ENCODE results near the gene SENP1. TPM values are rescaled to one million over a fixed set of nuclear protein-coding genes. Genes with fewer than 3 reads are reported as not detected.

The SENP1 gene
- total RNA-seq, 4 donors from 2014 or later: 20.6 to 58.8 (median 24.5) TPM

DNA sequence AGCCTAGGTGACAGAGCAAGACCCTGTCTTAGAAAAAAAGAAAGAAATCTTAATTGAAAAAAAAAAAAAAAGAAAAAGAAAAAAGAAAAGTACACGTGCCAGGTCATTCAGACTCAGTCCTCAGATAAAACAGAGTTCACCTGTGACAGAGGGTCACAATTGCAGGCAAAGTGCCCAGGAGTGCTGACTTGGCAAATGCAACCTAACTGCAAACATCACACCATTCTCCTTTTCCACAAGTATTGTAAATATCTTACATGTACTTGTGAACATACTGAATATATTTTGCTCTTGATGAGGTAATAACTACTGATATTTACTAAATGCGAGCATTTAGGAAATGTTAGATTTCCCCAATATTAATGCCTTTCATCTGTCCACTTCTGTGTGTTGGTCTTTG lies 92.6 kb downstream of the SENP1 start:
- no peak for DNase-seq
- no peaks in the 10 kb centered on the region for H3K36me3 ChIP-seq
- TF ChIP-seq, protein P1, sequence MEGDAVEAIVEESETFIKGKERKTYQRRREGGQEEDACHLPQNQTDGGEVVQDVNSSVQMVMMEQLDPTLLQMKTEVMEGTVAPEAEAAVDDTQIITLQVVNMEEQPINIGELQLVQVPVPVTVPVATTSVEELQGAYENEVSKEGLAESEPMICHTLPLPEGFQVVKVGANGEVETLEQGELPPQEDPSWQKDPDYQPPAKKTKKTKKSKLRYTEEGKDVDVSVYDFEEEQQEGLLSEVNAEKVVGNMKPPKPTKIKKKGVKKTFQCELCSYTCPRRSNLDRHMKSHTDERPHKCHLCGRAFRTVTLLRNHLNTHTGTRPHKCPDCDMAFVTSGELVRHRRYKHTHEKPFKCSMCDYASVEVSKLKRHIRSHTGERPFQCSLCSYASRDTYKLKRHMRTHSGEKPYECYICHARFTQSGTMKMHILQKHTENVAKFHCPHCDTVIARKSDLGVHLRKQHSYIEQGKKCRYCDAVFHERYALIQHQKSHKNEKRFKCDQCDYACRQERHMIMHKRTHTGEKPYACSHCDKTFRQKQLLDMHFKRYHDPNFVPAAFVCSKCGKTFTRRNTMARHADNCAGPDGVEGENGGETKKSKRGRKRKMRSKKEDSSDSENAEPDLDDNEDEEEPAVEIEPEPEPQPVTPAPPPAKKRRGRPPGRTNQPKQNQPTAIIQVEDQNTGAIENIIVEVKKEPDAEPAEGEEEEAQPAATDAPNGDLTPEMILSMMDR (IDR thresholded peaks at IDR 0.05): no peak
- no peak for TF ChIP-seq POLR2A (IDR thresholded peaks at IDR 0.05)
- H3K27me3 ChIP-seq: no peaks in the 10 kb centered on the region
- no peak overlapping the region for H3K4me3 ChIP-seq (replicated peaks in 1 of 3)
- no peaks in the 10 kb centered on the region for H3K9me3 ChIP-seq
- no peak overlapping the region for H3K27ac ChIP-seq
- 53 to 59% methylated on average over 2 of the region's 2 CpGs for WGBS, 2 donors
- H3K4me1 ChIP-seq: no peaks in the 10 kb centered on the region
- intact Hi-C loops (cut with DNase I): no loop called here

DNA sequence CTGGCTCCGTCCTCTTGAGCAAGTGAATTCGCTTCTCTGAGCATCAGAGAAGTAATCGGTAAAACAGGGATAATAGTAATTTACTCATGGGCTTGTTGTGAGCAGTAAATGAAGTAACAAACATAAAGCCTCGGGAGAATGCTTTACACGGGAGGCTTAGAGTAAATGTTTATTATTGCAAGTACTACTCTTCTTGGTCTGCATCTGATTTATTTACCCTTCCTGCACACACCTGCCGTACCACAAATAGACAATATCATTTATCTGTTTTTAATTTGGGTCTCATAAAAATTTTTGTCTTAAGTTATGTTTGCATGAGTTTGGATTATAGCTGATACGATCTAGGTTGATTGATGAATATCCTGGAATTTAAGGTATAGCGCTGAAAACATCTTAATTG lies 93.8 kb downstream of the SENP1 start:
- no peak for DNase-seq
- Histone ChIP-seq H3K27me3 (no peaks in the 10 kb centered on the region), H3K4me3 (replicated peaks in 1 of 3) (no peak overlapping the region), H3K27ac (no peak overlapping the region), H3K4me1 (no peaks in the 10 kb centered on the region), H3K9me3 (no peaks in the 10 kb centered on the region), H3K36me3 (no peaks in the 10 kb centered on the region)
- no peak for TF ChIP-seq POLR2A (IDR thresholded peaks at IDR 0.05)
- intact Hi-C loops (cut with DNase I): no loop called here
- WGBS, 2 donors: 75 to 81% methylated on average over 8 of the region's 8 CpGs

DNA sequence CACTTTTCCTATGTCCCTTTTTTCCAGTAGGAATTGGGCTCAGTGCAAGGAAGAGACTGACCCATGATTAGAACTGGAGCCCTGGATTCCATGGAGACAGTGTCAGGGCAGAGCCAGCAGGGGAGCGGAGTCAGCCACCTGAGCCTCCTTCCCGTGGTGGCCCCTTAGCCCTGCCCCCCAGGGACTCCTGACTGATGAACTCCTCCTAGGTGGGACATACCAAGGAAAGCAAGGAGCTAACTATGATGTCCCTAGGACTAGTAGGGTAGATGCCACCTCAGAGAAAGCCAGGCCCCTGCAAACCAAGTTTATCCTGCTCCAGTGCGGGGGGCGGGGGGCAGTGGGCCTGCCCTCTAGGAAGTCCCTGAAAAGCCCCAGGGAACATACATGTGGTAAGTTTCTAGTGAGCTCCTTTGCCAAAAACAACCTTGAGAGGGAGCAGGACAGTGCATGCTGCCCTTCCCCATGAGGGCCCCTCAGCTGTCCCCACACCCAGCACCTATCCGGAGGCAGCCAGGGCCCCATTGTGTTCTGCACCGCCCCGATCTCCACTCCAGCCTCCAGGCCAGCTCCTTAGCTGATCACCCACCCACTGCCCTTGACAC lies 95.4 kb downstream of the SENP1 start:
- no peak overlapping the region for H3K4me3 ChIP-seq (replicated peaks in 1 of 3)
- H3K27ac ChIP-seq: no peak overlapping the region
- DNase-seq: no peak
- no peaks in the 10 kb centered on the region for H3K4me1 ChIP-seq
- H3K36me3 ChIP-seq: no peaks in the 10 kb centered on the region
- no peaks in the 10 kb centered on the region for H3K27me3 ChIP-seq
- no peak for TF ChIP-seq POLR2A (IDR thresholded peaks at IDR 0.05)
- H3K9me3 ChIP-seq: no peaks in the 10 kb centered on the region
- 55 to 56% methylated on average over 5 to 7 of the region's 7 CpGs for WGBS, 2 donors
- intact Hi-C loops (cut with DNase I): no loop called here

DNA sequence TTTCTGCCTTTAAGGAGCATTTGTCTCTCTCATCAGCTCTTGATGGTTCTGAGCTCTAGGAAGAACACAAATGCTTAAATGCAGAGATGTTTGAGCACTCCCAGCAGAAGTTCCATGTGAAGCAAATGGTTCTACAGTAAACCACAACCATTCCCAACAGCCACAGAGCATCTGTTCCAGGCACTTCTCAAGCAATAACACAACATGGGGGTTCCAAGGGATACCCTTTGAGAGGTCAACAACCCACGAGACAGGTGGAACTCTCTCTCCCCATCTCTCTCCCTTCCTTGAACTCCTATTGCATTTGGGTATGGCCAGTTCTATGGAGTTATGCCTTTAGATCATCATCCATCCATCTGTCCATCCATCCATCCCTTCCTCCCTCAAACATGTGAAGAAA lies 96.4 kb downstream of the SENP1 start:
- Histone ChIP-seq H3K36me3 (no peaks in the 10 kb centered on the region), H3K4me1 (peaks cover 2 to 7% of the 10 kb centered on the region in 2 donors), H3K9me3 (no peaks in the 10 kb centered on the region), H3K27ac (no peak overlapping the region), H3K27me3 (peaks cover 1% of the 10 kb centered on the region), H3K4me3 (replicated peaks in 1 of 3) (no peak overlapping the region)
- DNase-seq: no peak
- intact Hi-C loops (cut with DNase I): no loop called here
- no peak for TF ChIP-seq POLR2A (IDR thresholded peaks at IDR 0.05)
- TF ChIP-seq, protein P1 (IDR thresholded peaks at IDR 0.05): no peak
- 74% methylated on average over 1 of the region's 1 CpG for WGBS, 2 donors

DNA sequence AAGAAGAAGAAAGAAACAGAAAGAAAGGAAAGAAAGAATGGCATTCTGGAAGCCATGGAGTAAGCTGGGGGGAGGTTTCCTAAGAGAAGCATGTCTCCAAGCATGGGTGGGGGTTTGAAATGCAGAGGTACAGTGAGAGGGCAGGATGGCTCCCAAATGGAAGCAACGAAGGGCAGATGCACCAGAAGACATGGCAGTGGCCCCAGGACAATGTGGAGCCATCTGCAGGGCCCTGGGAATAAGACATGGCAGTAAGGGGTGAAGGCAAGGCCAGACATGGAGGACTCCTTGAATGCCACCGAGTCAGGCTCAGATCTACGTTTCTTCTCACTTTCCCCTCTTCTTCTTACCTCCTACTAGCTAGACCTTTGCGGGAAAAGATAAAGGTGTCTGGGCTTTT lies 96.9 kb downstream of the SENP1 start:
- intact Hi-C loops (cut with DNase I): no loop called here
- 78 to 84% methylated on average over 4 of the region's 4 CpGs for WGBS, 2 donors
- no peak overlapping the region for H3K4me3 ChIP-seq (replicated peaks in 1 of 3)
- TF ChIP-seq, protein P1 (IDR thresholded peaks at IDR 0.05): no peak
- no peak for TF ChIP-seq POLR2A (IDR thresholded peaks at IDR 0.05)
- H3K27me3 ChIP-seq: peaks cover 7% of the 10 kb centered on the region
- no peak for DNase-seq
- no peaks in the 10 kb centered on the region for H3K9me3 ChIP-seq
- H3K4me1 ChIP-seq: peaks cover 8 to 13% of the 10 kb centered on the region in 2 donors
- no peaks in the 10 kb centered on the region for H3K36me3 ChIP-seq
- no peak overlapping the region for H3K27ac ChIP-seq

DNA sequence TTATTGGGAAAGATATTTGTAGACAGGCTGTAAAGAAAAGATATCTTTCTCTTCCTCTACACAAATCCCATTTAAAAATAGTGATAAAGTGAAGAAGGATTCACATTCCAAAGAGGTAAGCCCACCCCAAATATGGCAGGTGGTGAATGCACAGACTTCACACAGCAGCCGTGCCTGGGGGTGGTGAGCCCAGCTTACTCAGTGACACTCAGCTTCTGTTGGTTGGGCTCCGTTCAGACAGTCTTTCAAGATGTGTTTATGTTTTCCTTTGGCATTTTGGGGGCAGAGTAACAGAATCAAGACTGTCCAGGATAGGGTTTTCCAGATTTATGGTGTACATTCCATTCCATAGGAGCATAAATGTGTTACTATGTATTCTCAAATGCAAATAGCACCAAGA lies 97.5 kb downstream of the SENP1 start:
- no peak overlapping the region for H3K4me3 ChIP-seq (replicated peaks in 1 of 3)
- H3K4me1 ChIP-seq: peaks cover 14 to 19% of the 10 kb centered on the region in 2 donors
- peaks cover 13% of the 10 kb centered on the region for H3K27me3 ChIP-seq
- no peak for DNase-seq
- H3K9me3 ChIP-seq: no peaks in the 10 kb centered on the region
- no peak overlapping the region for H3K27ac ChIP-seq
- TF ChIP-seq, protein P1 (IDR thresholded peaks at IDR 0.05): no peak
- no peak for TF ChIP-seq POLR2A (IDR thresholded peaks at IDR 0.05)
- no peaks in the 10 kb centered on the region for H3K36me3 ChIP-seq
- intact Hi-C loops (cut with DNase I): no loop called here
- 49 to 71% methylated on average over 2 of the region's 2 CpGs for WGBS, 2 donors
